Neural crest cell (in vitro differentiated cells): ENCODE measurements around the gene PACS2. TPM values are rescaled to one million over a fixed set of nuclear protein-coding genes. Genes with fewer than 3 reads are reported as not detected.
A peak's percentile ranks its signal among the peaks of the same experiment; 100 is the strongest.

Experiments
- DNase-seq: peaks from one replicate; pipeline ENCODE4 v3.0.0; 2021; ENCODE audit warnings: low read depth, mixed read lengths, low spot score
- H3K27ac Mint-ChIP-seq: one replicate; pipeline ENCODE4 v1.8.0; 2021; ENCODE audit warnings: mild to moderate bottlenecking, mixed read lengths; ENCODE audit not compliant: unreplicated experiment
- H3K27me3 Mint-ChIP-seq: 2 replicates; pipeline ENCODE4 v1.8.0; 2021; ENCODE audit warnings: low read depth, mild to moderate bottlenecking, mixed read lengths
- H3K36me3 Mint-ChIP-seq: 2 replicates; pipeline ENCODE4 v1.8.0; 2021; ENCODE audit warnings: low read depth, mild to moderate bottlenecking, mixed read lengths
- H3K4me1 Mint-ChIP-seq: 2 replicates; pipeline ENCODE4 v1.8.0; 2021; ENCODE audit warnings: mixed read lengths
- H3K4me3 Mint-ChIP-seq: one replicate; pipeline ENCODE4 v1.8.0; 2021; ENCODE audit warnings: mild to moderate bottlenecking, mixed read lengths
- H3K9me3 Mint-ChIP-seq: 2 replicates; pipeline ENCODE4 v1.8.0; 2021; ENCODE audit warnings: mixed read lengths
- total RNA-seq: library from RNA; stranded (reverse); gene quantifications from 2 replicates; pipeline ENCODE4 v1.2.1, GENCODE V29; 2021
- TF ChIP-seq, protein P1 (sequence below): fragments of 200-600 bp; sonication (generic); conservative IDR thresholded peaks from 2 replicates; pipeline ENCODE4 v1.5.0; 2021; ENCODE audit warnings: antibody characterized with exemption, mild to moderate bottlenecking

Gene PACS2
- total RNA-seq, 1 donor from 2014 or later, result 104 TPM

DNA sequence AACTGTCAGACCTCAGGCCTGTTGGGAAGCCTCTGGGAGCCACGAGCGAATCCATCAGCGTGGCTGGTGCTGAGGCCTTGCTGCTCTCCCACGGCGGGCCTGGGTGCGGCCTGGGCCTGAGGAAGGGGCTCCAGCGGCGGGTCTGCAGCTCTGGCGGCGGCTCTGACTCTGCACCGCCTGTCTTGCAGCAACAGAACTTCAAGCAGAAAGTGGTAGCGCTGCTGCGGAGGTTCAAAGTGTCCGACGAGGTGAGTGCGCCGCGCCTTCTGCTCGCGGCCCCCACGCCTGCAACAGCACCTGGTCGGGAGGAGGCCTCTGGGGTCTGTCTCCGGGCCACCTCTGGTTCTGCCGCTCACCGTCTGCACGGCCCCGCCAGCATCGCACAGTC, 55.1 kb downstream of the PACS2 start:
- peaks cover 4% of the 10 kb centered on the region for H3K36me3 Mint-ChIP-seq
- DNase-seq, result no peak

DNA sequence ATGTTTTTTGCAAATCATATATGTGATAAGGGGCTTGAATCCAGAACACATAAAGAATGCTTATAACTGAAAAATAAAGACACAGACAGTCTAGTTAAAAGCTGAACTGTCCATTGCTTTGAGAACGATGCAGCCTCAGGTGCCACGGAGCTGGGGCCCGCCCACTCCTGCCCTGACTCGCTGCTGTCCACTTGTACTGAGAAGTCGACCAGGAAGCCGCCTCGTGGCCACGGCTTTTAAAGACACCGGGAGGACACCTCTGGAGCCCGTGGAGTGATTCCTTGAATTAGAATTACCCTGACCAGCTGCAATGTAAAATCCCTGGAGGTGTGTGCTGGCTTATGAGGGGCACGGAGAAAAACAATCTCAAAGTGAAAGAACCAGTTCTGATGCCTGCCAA, 59.8 kb downstream of the PACS2 start:
- Mint-ChIP-seq H3K36me3 (peaks cover 4% of the 10 kb centered on the region), H3K9me3 (no peaks in the 10 kb centered on the region), H3K4me1 (no peaks in the 10 kb centered on the region), H3K4me3 (no peak overlapping the region), H3K27me3 (no peaks in the 10 kb centered on the region), H3K27ac (no peak overlapping the region)
- TF ChIP-seq, protein P1, sequence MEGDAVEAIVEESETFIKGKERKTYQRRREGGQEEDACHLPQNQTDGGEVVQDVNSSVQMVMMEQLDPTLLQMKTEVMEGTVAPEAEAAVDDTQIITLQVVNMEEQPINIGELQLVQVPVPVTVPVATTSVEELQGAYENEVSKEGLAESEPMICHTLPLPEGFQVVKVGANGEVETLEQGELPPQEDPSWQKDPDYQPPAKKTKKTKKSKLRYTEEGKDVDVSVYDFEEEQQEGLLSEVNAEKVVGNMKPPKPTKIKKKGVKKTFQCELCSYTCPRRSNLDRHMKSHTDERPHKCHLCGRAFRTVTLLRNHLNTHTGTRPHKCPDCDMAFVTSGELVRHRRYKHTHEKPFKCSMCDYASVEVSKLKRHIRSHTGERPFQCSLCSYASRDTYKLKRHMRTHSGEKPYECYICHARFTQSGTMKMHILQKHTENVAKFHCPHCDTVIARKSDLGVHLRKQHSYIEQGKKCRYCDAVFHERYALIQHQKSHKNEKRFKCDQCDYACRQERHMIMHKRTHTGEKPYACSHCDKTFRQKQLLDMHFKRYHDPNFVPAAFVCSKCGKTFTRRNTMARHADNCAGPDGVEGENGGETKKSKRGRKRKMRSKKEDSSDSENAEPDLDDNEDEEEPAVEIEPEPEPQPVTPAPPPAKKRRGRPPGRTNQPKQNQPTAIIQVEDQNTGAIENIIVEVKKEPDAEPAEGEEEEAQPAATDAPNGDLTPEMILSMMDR, result no peak
- no peak for DNase-seq

More for the DNA sequence above, 55.1 kb downstream of the PACS2 start:
- TF ChIP-seq, protein P1, result no peak
- Mint-ChIP-seq H3K4me3 (no peak overlapping the region), H3K9me3 (no peaks in the 10 kb centered on the region), H3K27ac (no peak overlapping the region), H3K4me1 (no peaks in the 10 kb centered on the region), H3K27me3 (no peaks in the 10 kb centered on the region)

DNA sequence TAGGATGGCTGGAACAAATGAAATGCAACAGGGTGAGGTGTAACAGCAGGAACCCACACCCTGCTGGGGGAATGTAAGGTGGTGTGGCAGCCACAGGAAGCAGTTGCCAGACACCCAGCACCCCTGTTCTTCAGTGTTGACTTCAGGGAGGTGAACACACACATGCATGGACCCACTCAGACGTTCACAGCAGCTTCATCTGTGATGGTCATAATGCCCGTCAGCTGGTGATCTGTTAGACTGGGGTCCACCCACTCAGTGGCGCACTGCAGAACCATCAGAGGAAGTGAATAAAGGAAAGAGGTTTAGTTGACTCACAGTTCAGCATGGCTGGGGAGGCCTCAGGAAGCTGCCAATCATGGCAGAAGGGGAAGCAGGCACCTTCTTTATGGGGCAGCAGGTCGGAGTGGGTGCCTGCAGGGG, 61.1 kb downstream of the PACS2 start:
- H3K27ac Mint-ChIP-seq, result peak overlapping the region; percentile 79
- H3K9me3 Mint-ChIP-seq, result no peaks in the 10 kb centered on the region
- H3K36me3 Mint-ChIP-seq, result peaks cover 4% of the 10 kb centered on the region
- DNase-seq, result no peak
- no peaks in the 10 kb centered on the region for H3K27me3 Mint-ChIP-seq
- TF ChIP-seq, protein P1, result no peak
- H3K4me1 Mint-ChIP-seq, result no peaks in the 10 kb centered on the region
- no peak overlapping the region for H3K4me3 Mint-ChIP-seq

DNA sequence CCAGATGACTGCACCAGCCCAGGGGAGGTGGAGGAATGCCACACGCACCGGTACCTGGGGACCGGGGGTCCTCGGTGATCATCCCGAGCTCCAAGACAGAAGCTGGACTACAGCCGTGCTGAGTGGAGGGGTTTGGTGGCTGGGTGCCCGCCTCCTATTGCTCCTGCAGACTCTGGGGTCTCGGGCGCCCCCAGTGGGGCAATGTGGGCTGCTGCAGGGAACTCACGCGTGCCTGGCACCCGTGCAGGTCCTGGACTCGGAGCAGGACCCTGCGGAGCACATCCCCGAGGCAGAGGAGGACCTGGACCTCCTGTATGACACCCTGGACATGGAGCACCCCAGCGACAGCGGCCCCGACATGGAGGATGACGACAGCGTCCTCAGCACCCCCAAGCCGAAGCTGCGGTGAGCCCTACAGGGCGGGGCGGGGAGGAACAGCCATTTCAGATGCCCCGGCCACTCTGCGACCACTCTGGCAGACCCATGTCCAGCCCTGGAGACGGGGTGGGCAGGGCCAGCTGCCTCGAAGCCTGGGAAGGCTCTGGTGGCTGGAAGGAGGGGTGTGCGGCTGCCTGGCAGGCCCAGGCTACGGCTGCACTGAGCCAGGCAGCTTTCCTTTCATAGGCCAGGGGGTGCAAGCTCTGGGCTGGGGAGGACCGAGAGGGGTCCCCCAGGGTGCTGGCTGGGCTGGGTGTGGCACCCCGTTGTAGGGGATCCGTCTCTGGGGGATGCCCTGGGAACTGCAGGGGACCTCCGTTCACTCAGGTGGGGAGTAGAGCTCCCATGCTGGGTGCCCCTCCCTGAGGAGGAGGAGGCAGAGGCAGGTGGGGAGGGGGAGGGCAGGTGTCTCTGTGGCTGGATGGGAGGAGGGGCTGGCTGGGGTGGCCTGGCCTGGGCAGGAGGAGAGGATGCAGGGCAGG, 62.2 kb downstream of the PACS2 start:
- H3K27ac Mint-ChIP-seq, result no peak overlapping the region
- no peak overlapping the region for H3K4me3 Mint-ChIP-seq
- H3K9me3 Mint-ChIP-seq, result no peaks in the 10 kb centered on the region
- no peaks in the 10 kb centered on the region for H3K27me3 Mint-ChIP-seq
- H3K4me1 Mint-ChIP-seq, result no peaks in the 10 kb centered on the region
- TF ChIP-seq, protein P1, result no peak
- H3K36me3 Mint-ChIP-seq, result peaks cover 4% of the 10 kb centered on the region
- no peak for DNase-seq

DNA sequence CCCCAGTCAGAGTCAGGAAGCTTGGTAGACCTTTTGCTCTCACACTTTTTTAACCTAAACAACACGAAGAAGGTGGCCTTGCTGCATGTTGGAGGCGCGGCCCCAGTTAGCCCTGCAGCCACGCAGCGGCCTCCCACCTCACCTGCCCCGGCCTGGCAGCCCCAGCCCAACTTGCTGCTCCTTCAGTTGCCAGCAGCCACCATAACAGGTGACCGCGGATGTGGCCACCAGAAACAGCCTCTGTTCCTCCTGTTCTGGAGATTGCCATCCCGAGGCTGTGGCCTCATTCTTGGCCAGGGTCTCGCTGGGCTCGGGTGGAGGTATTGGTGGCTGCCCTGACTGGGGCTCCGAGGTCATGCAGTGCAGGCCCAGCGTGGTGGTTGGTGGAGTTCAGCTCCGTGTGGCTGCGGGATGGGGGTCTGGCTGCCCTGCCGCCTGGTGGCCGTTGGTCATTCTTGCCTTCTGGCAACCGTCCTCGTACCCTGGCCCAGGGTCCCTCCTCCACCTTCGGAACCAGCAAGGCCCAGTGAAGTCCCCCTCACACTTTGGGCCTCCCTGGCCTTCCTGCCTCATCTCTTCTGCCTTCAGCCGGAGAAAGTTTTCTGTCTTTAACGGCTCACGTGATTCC, 63.1 kb downstream of the PACS2 start:
- TF ChIP-seq, protein P1, result no peak
- Mint-ChIP-seq H3K4me3 (no peak overlapping the region), H3K27ac (no peak overlapping the region)

More for the DNA sequence above, 63.1 kb downstream of the PACS2 start:
- Mint-ChIP-seq H3K4me1 (no peaks in the 10 kb centered on the region), H3K27me3 (no peaks in the 10 kb centered on the region), H3K9me3 (no peaks in the 10 kb centered on the region), H3K36me3 (peaks cover 4% of the 10 kb centered on the region)
- no peak for DNase-seq
